H9 (cell line): ENCODE results near the gene ARAP1. TPM values are rescaled to one million over a fixed set of nuclear protein-coding genes. Genes with fewer than 3 reads are reported as not detected.

Experiments used
- DNase-seq: peaks from one replicate; pipeline ENCODE4 v3.0.0-alpha.2; 2017
- H2AFZ ChIP-seq: one replicate; pipeline ENCODE4 v1.6.1; 2013; ENCODE audit warnings: mild to moderate bottlenecking, low read length, control low read depth, moderate library complexity
- H2AK5ac ChIP-seq: 2 replicates; pipeline ENCODE4 v1.6.1; 2013; ENCODE audit warnings: low read length, control low read depth, mixed read lengths; ENCODE audit not compliant: insufficient read length
- H2BK120ac ChIP-seq: one replicate; pipeline ENCODE4 v1.6.1; 2013; ENCODE audit warnings: low read depth, mild to moderate bottlenecking, low read length, control low read depth, inconsistent platforms; ENCODE audit not compliant: poor library complexity, severe bottlenecking
- H2BK12ac ChIP-seq: 2 replicates; pipeline ENCODE4 v1.6.1; 2013; ENCODE audit warnings: low read length, control low read depth, mixed read lengths, low read depth; ENCODE audit not compliant: insufficient read length
- H2BK15ac ChIP-seq: 2 replicates; pipeline ENCODE4 v1.6.1; 2013; ENCODE audit warnings: low read depth, low read length, control low read depth
- H2BK20ac ChIP-seq: one replicate; pipeline ENCODE4 v1.6.1; 2013; ENCODE audit warnings: low read depth, mild to moderate bottlenecking, low read length, control low read depth, inconsistent platforms; ENCODE audit not compliant: poor library complexity, severe bottlenecking
- H2BK5ac ChIP-seq: 2 replicates; pipeline ENCODE4 v1.6.1; 2013; ENCODE audit warnings: low read length, control low read depth, mixed read lengths; ENCODE audit not compliant: insufficient read length
- H3K14ac ChIP-seq: 2 replicates; pipeline ENCODE4 v1.6.1; 2013; ENCODE audit warnings: low read length, control low read depth; ENCODE audit not compliant: insufficient read depth
- H3K18ac ChIP-seq: 2 replicates; pipeline ENCODE4 v1.6.1; 2013; ENCODE audit warnings: low read depth, mild to moderate bottlenecking, mixed read lengths, low read length, control low read depth; ENCODE audit not compliant: insufficient read length
- H3K23ac ChIP-seq: 2 replicates; pipeline ENCODE4 v1.6.1; 2013; ENCODE audit warnings: low read length, control low read depth, mixed read lengths, low read depth; ENCODE audit not compliant: insufficient read length
- H3K23me2 ChIP-seq: 2 replicates; pipeline ENCODE4 v1.6.1; 2013; ENCODE audit warnings: low read depth, mild to moderate bottlenecking, mixed read lengths, low read length, control low read depth; ENCODE audit not compliant: insufficient read length, poor library complexity, severe bottlenecking
- H3K27ac ChIP-seq: 2 replicates; pipeline ENCODE4 v1.5.1; 2013; ENCODE audit warnings: low read length, control low read depth, mixed read lengths, low read depth; ENCODE audit not compliant: insufficient read length
- H3K27me3 ChIP-seq: 2 replicates; pipeline ENCODE4 v1.6.1; 2013; ENCODE audit warnings: low read length, control low read depth, inconsistent platforms; ENCODE audit not compliant: insufficient read depth
- H3K4ac ChIP-seq: 2 replicates; pipeline ENCODE4 v1.6.1; 2013; ENCODE audit warnings: low read depth, mild to moderate bottlenecking, control low read depth, inconsistent platforms, low read length, moderate library complexity
- H3K4me1 ChIP-seq: 2 replicates; pipeline ENCODE4 v1.6.1; 2013; ENCODE audit warnings: low read length, control low read depth, inconsistent platforms; ENCODE audit not compliant: insufficient read depth
- H3K4me2 ChIP-seq: 2 replicates; pipeline ENCODE4 v1.6.1; 2013; ENCODE audit warnings: low read length, control low read depth, mixed read lengths; ENCODE audit not compliant: insufficient read length, insufficient read depth
- H3K56ac ChIP-seq: 2 replicates; pipeline ENCODE4 v1.6.1; 2013; ENCODE audit warnings: low read depth, mild to moderate bottlenecking, mixed read lengths, low read length, control low read depth; ENCODE audit not compliant: insufficient read length
- H3K79me1 ChIP-seq: 2 replicates; pipeline ENCODE4 v1.6.1; 2013; ENCODE audit warnings: low read depth, mild to moderate bottlenecking, moderate library complexity, low read length, control low read depth, inconsistent platforms; ENCODE audit not compliant: insufficient read depth, poor library complexity, severe bottlenecking
- H3K79me2 ChIP-seq: 2 replicates; pipeline ENCODE4 v1.6.1; 2013; ENCODE audit warnings: low read length, control low read depth, inconsistent platforms; ENCODE audit not compliant: insufficient read depth
- H3K9ac ChIP-seq: 2 replicates; pipeline ENCODE4 v1.6.1; 2013; ENCODE audit warnings: low read length, control low read depth, mixed read lengths; ENCODE audit not compliant: insufficient read length; ENCODE audit errors: extremely low read depth
- H3K9me3 ChIP-seq: one replicate; pipeline ENCODE4 v1.6.1; 2013; ENCODE audit warnings: low read depth, low read length, inconsistent platforms; ENCODE audit not compliant: control insufficient read depth
- H3T11ph ChIP-seq: one replicate; pipeline ENCODE4 v1.6.1; 2013; ENCODE audit warnings: mild to moderate bottlenecking, low read length, control low read depth, inconsistent platforms
- H4K20me1 ChIP-seq: one replicate; pipeline ENCODE4 v1.6.1; 2013; ENCODE audit not compliant: control insufficient read depth, insufficient read length, insufficient read depth
- H4K5ac ChIP-seq: 2 replicates; pipeline ENCODE4 v1.6.1; 2013; ENCODE audit warnings: low read depth, mild to moderate bottlenecking, mixed read lengths, low read length, control low read depth; ENCODE audit not compliant: insufficient read length
- H4K8ac ChIP-seq: replicated peaks from 2 replicates; pipeline ENCODE4 v1.6.1; 2013; ENCODE audit warnings: low read length, control low read depth, mixed read lengths, low read depth; ENCODE audit not compliant: insufficient read length
- H4K91ac ChIP-seq: 2 replicates; pipeline ENCODE4 v1.6.1; 2013; ENCODE audit warnings: low read depth, mild to moderate bottlenecking, moderate library complexity, mixed read lengths, low read length, control low read depth; ENCODE audit not compliant: insufficient read length
- H3K27ac Mint-ChIP-seq, 3 experiments: 2 replicates in 2 of 3; 3 replicates in 1 of 3; pipeline ENCODE4 v1.8.0; 2020 to 2021; ENCODE audit warnings: mixed read lengths in 3 of 3, mild to moderate bottlenecking in 1 of 3, moderate library complexity in 1 of 3
- H3K27me3 Mint-ChIP-seq: 2 replicates; pipeline ENCODE4 v1.8.0; 2021; ENCODE audit warnings: low read depth, mild to moderate bottlenecking, moderate library complexity, mixed read lengths
- H3K36me3 Mint-ChIP-seq, 3 experiments: 2 replicates in 2 of 3; 3 replicates in 1 of 3; pipeline ENCODE4 v1.8.0; 2020 to 2021; ENCODE audit warnings: low read depth in 3 of 3, mixed read lengths in 3 of 3; ENCODE audit not compliant: insufficient read depth in 1 of 3
- H3K4me1 Mint-ChIP-seq, 2 experiments: 2 replicates each; pipeline ENCODE4 v1.8.0; 2020; ENCODE audit warnings: mixed read lengths in 2 of 2
- H3K4me3 Mint-ChIP-seq, 2 experiments: 2 replicates in 1 of 2; 3 replicates in 1 of 2; pipeline ENCODE4 v1.8.0; 2020 to 2021; ENCODE audit warnings: mild to moderate bottlenecking in 2 of 2, mixed read lengths in 2 of 2, moderate library complexity in 1 of 2
- H3K9me3 Mint-ChIP-seq, 2 experiments: 2 replicates in 1 of 2; 3 replicates in 1 of 2; pipeline ENCODE4 v1.8.0; 2020; ENCODE audit warnings: mild to moderate bottlenecking in 2 of 2, mixed read lengths in 2 of 2, moderate library complexity in 1 of 2
- WGBS: extraction: QIAGEN DNeasy Blood & Tissue Kit; methylation state at CpG from one replicate; pipeline ENCODE4 v1.1.7; 2013; ENCODE audit warnings: missing lambda C conversion rate, low lambda C conversion rate, mixed read lengths; ENCODE audit not compliant: insufficient read length; ENCODE audit errors: extremely low coverage; 5-methylcytosine and 5-hydroxymethylcytosine counted together
- total RNA-seq: library from RNA; stranded (reverse); gene quantifications from 2 replicates; pipeline ENCODE4 v1.2.1, GENCODE V29; 2021
- TF ChIP-seq, protein P1 (sequence below): fragments of 200-600 bp; sonication (generic); conservative IDR thresholded peaks from 3 replicates; pipeline ENCODE4 v1.8.0; 2021; ENCODE audit warnings: antibody characterized with exemption, mild to moderate bottlenecking

ARAP1 gene
- total RNA-seq, 1 experiment from 2014 or later = 59.4 TPM

DNA sequence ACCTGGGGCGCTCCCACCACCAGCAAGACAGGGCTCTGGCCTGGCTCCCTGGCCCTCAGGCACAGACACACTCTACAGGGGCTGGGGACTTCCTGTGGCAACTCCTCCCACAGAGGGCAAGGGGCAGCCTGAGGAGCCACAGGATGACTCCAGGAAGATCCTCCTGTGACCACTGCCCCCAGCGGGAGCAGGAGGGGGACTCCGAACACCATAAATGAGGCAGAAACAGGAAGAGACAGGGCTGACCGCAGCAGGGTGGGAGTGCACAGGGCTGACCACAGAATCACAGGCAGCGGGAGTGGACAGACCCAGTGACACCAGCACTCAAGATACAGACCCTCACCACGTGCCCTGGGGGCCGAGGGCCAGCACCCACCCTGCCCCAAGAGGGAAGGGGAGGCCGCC, 10.8 kb downstream of the ARAP1 start:
- Histone ChIP-seq H3K4me1 (peaks cover 14% of the 10 kb centered on the region), H3K23ac (no peak overlapping the region), H2AK5ac (no peak overlapping the region), H2AFZ (no peak overlapping the region), H2BK15ac (peak overlapping the region; percentile 70; the same call in 1 of the 2 replicates), H2BK20ac (no peak overlapping the region), H4K91ac (no peak overlapping the region), H4K8ac (no peak overlapping the region), H4K20me1 (no peaks in the 10 kb centered on the region), H3K14ac (peak overlapping the region; percentile 5), H2BK5ac (no peak overlapping the region), H3K56ac (no peak overlapping the region), H2BK12ac (no peak overlapping the region), H3K4ac (peak overlapping the region; percentile 5; the same call in 1 of the 2 replicates), H3K4me2 (no peak overlapping the region), H3K9me3 (no peaks in the 10 kb centered on the region), H3K9ac (no peak overlapping the region), H3K27ac (peak overlapping the region; percentile 7), H2BK120ac (no peak overlapping the region), H3K18ac (peak overlapping the region; percentile 4), H4K5ac (no peak overlapping the region), H3T11ph (no peak overlapping the region), H3K27me3 (no peaks in the 10 kb centered on the region), H3K79me2 (peaks cover 17% of the 10 kb centered on the region; the same call in 1 of the 2 replicates), H3K79me1 (no peaks in the 10 kb centered on the region), H3K23me2 (no peaks in the 10 kb centered on the region)
- TF ChIP-seq, protein P1, sequence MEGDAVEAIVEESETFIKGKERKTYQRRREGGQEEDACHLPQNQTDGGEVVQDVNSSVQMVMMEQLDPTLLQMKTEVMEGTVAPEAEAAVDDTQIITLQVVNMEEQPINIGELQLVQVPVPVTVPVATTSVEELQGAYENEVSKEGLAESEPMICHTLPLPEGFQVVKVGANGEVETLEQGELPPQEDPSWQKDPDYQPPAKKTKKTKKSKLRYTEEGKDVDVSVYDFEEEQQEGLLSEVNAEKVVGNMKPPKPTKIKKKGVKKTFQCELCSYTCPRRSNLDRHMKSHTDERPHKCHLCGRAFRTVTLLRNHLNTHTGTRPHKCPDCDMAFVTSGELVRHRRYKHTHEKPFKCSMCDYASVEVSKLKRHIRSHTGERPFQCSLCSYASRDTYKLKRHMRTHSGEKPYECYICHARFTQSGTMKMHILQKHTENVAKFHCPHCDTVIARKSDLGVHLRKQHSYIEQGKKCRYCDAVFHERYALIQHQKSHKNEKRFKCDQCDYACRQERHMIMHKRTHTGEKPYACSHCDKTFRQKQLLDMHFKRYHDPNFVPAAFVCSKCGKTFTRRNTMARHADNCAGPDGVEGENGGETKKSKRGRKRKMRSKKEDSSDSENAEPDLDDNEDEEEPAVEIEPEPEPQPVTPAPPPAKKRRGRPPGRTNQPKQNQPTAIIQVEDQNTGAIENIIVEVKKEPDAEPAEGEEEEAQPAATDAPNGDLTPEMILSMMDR = no peak
- peak; percentile 62 for DNase-seq
- Mint-ChIP-seq H3K9me3 (no peaks in the 10 kb centered on the region), H3K36me3 (peaks cover 0 to 7% (median 5%) of the 10 kb centered on the region in 3 experiments; a peak in 3 of 7 replicates), H3K4me1 (peaks cover 51 to 53% of the 10 kb centered on the region in 2 experiments), H3K27me3 (no peaks in the 10 kb centered on the region), H3K27ac (peak overlapping the region; percentile 96 to 98 (median 98)), H3K4me3 (peak overlapping the region in 1 of 2 experiments; percentile 12; a peak in 2 of 5 replicates)
- no CpG with 5 or more reads among the region's 8 CpGs for whole genome bisulfite sequencing
